HG03025 (cell line): ENCODE data around the gene COL3A1.
A peak's percentile ranks its signal among the peaks of the same experiment; 100 is the strongest.

Experiments
- ATAC-seq: cut with Tn5 transposase; IDR thresholded peaks from one replicate; pipeline ENCODE4 v1.9.1; 2021; ENCODE audit warnings: mild to moderate bottlenecking, moderate library complexity; ENCODE audit not compliant: unreplicated experiment, low FRiP score

COL3A1 gene

GRCh38 chr2:188973641-188974040 is 532 bp upstream of the COL3A1 start:
- no peak for ATAC-seq

DNA sequence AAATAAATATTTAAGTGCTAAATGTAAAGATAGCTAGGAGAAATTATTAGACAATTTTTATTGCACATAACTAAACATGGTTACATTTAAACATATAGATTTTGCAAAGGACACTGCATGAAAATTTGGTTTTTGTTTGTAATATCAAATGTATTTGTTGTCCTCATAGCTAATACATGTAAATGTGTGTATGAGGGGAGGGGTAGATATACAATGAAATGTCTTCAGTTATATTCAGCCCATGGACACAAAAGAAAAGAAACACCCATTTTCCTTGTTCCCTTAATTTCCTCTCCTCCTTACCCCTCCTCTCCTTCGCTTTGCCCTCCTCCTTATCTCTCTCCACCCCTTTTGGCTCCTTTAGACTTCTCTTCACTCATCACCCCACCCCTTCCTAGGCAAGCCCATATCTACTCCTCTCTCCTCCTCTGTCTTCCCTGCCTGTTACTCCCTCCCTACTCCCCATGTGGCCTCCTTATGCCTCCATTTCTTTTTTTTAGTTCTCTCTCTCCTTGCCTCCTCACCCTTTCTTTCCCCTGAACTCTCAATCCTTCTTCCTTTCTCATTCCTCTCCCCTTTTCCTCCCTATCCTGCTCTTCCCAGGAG is 1.4 kb downstream of the COL3A1 start:
- no peak for ATAC-seq

DNA sequence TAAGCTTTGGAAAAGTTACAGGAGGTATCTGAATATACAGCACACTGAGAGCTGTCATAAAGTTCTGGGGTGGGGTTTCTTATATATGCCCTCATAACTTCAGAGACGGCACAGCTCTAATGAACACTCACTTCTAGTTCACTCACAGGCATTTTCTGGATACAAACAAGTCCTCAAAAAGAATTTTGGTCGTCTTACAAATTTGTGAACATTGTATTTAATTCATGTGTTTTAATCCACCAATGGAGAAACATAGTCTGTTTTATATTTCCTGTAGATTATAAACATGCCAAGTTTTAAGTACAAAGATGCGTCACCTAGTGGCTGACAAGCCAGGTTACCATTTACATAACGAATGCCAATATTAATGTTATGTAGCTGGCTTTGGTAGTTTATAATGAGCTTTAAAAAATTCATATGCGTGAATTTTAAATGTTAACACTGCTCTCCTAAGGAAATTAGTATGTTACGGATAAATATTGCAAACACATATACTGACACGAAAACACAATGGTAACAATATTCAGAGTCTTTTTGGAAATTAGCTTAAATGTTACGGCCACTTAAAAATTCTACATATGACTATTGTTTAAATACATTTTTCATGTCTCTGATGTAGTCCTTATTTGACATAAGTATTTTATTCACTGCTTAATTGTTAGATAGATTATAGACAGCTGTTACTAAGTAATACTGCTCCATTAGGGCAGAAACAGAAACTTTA is 2.5 kb downstream of the COL3A1 start:
- ATAC-seq: no peak

DNA sequence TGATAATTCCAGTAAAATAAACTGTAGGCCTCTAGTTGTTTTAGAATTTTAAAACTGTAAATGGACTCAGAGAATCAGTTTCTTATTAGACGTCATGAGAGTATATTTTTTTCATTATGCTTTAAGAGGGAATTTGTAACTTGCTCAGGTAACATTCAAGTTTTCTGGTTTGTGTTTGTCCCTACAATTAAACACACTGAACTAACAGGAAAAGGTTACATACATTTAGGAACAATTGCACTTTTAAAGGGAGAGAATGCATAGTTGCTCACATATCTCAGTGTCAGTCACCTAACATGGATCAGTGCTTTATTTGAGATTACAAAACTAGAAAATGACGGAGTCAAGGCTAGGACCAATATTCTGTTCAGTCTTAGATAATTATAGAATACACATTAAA is 3.1 kb downstream of the COL3A1 start:
- ATAC-seq: no peak

DNA sequence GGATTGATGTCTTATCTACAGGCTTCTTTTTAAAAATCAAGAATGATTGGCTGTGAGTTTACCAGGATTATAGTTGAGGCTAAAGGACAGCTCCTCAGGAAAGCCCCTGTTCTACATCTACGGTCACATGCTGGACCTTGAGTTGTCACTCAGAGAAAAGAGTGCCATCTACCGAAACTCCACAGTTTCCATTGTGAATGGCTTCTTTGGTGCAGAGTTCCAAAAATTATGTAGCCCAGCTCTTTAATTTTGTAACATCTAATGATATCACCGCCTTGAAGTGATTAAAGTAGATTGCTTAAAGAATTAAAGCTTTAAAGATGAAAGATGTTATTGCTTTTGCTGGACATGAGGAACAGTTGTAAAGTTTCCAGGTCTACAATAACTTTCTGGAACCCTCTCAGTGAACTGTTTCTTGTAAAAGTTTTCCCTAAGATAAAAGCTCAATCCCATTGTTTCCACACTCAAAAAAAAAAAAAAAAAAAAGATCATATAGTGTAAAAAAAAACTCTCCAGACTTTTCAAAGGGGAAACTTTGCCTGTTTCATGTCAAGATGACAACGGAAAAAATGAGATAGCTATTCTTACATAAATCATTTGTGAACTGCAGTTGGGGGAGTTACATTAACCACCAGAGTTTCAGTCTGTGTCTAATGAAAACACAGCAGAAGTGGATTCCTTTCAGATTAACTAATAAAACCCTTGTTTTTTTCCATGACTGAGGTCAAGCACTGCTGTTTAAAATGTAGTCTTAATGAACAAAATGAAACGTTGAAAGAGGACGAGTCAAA is 4.3 kb downstream of the COL3A1 start:
- ATAC-seq: peak; percentile 90

DNA sequence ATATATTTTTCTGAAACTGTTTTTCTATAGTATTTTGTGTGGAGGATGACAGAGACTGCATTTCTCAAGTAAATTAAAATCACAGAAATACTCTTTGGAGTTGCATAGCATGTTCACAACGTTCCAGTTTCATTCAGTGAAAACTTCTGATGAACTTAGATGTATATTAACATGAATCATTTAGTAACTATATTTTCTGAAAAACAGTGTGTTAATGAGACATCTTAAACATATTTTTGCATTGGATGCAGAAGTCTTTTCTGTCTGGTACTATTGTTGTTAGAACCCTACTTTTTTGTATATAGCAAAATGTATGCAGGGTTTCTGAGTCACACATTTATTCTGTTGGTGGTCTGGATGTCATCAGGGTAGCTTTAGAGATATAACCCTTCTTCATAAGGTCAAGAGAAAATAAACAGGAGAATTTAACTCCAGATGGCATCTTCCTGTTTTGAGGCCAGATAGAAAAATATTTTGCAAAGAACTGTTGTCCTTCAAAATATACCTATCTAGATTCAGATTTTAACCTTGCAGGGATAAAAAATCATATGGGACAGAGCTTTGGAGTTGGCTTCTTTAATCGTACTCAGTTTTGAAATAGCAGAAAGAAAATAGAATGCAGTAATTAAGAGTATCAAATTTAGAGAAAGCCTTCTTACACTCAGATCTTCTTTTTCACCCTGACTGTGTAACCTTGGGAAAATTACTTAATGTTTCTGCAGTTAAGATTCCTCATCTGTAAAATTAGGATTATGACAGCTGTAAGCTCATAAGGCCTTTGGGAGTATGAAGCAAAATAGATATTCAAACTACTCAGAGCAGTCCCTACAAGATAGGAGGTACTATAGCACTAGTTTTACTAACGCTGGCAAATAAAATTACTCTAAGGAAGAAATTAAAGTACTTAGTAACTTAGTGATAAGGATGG is 5.3 kb downstream of the COL3A1 start:
- ATAC-seq: no peak

GRCh38 chr2:188983427-188984064 is 9.4 kb downstream of the COL3A1 start:
- no peak for ATAC-seq

DNA sequence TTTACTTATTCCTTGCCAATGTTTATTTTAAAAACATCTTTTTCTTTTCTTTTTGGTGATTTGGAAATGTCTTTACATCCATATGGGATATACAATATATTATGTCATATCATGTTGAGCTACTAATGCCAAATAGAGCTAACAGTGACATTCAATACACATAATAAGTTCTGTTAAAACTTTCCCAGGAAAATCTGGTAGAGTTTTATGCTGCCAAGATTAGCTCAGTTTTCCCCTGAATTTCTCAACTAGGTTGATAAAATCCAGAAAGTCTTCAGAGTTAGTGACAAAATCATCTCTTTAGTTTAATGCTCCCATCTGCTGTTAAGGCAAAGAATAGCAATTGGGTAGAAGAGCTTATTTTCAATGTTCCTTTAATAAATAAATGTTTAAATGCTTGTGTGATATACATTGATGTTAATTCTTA is 9.9 kb downstream of the COL3A1 start:
- ATAC-seq: no peak

GRCh38 chr2:188984680-188985079 is 10.5 kb downstream of the COL3A1 start:
- ATAC-seq: no peak

DNA sequence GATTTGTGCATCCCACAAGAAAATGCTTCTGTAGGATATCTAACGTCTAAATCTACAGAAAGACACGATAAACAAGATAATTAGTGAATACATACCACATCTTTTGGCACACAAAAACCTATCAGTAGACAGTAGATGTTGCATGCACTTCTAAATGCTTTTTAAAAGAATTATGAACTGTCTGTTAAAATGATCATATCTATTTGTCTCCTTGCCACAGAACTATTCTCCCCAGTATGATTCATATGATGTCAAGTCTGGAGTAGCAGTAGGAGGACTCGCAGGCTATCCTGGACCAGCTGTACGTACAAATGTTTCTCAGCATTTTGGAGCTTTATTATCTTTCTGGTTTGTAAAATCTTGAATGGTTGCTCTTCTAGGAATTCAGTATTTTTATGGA is 12.7 kb downstream of the COL3A1 start:
- ATAC-seq: no peak

DNA sequence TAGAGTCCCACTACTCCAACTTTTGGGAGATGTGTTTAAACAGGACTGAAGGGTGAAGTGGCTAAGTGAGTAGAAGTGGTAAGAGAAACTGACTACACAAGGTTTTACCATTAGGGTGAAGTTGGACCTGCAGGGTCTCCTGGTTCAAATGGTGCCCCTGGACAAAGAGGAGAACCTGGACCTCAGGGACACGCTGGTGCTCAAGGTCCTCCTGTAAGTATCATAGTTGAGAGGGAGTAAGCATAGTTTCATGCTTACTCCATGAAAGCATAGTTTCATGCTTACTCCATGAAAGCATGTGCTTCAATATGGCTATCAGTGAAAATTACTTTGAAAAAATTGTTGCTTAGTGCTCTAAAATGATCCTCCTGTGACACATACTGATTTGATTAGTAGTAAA is 19.1 kb downstream of the COL3A1 start:
- ATAC-seq: no peak

DNA sequence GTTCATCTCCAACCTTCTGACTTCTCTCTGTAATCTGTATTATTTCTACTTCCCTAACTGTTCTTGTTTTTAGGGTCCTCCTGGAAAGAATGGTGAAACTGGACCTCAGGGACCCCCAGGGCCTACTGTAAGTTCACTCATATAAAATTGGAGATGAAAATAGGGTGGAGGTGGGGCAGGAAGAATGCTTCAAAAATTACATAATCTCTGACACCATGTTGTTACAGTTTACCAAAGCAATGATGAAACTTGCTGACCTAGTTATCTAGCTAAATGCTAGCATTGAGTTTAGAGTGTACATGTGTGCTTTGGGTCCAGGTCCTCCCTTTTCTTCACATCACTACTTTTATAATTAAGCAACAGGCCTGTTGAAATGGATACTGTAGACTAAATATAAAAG is 23.1 kb downstream of the COL3A1 start:
- no peak for ATAC-seq

- ATAC-seq: no peak
These were observed 26.0 kb downstream of the COL3A1 start for GRCh38 chr2:189000221-189000620.

GRCh38 chr2:189002079-189002478 is 27.9 kb downstream of the COL3A1 start:
- ATAC-seq: no peak

DNA sequence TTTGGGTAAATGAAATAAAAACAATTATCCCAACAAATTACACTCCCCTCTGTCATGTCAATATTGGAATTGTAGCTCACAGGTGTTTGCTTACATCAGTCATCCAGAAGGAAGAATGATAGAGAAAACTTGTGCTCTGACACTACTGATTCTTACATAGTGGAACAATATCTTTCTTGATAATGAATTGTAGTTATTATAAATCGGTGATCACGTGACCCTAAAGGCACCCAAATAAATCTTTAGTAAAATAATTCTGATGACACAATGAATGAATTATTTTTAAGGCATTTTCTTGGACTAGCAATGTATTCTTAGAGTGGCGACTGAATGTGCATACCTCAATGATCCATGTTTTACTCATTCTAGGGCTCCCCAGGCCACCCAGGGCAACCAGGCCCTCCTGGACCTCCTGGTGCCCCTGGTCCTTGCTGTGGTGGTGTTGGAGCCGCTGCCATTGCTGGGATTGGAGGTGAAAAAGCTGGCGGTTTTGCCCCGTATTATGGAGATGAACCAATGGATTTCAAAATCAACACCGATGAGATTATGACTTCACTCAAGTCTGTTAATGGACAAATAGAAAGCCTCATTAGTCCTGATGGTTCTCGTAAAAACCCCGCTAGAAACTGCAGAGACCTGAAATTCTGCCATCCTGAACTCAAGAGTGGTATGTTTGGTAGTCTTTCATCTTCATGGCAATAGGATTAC is 34.5 kb downstream of the COL3A1 start:
- no peak for ATAC-seq

DNA sequence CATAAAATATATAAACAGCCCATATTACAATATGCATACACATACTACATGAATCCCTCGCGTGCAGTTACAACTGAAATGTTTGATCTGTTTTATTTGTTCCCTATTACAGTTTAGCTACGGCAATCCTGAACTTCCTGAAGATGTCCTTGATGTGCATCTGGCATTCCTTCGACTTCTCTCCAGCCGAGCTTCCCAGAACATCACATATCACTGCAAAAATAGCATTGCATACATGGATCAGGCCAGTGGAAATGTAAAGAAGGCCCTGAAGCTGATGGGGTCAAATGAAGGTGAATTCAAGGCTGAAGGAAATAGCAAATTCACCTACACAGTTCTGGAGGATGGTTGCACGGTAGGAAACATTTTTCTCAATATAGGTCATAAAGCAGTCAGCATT is 36.4 kb downstream of the COL3A1 start:
- ATAC-seq: no peak

GRCh38 chr2:189012351-189012750 is 38.2 kb downstream of the COL3A1 start:
- ATAC-seq: no peak

- no peak for ATAC-seq
These were observed 38.9 kb downstream of the COL3A1 start for GRCh38 chr2:189013031-189013430.

GRCh38 chr2:189013671-189014448 is 39.7 kb downstream of the COL3A1 start:
- ATAC-seq: no peak
